H1 (cell line): ENCODE results near the gene SMPDL3B. TPM values are rescaled to one million over a fixed set of nuclear protein-coding genes. Genes with fewer than 3 reads are reported as not detected.

Experiments used
- CTCF ChIA-PET: fragments of 300-600 bp; sonication (Branson Sonifier 250); formaldehyde crosslinking; loops from one replicate; lab custom pipeline; 2021; ENCODE audit not compliant: partially characterized antibody; lab: Charles Lee
- POLR2A ChIA-PET: fragments of 300-600 bp; sonication (Branson Sonifier 250); formaldehyde crosslinking; loops from one replicate; lab custom pipeline; 2021; ENCODE audit warnings: inconsistent platforms; ENCODE audit not compliant: partially characterized antibody; lab: Charles Lee
- DNase-seq, 2 experiments: peaks; one replicate each; pipeline versions ENCODE4 v3.0.0 to v3.0.0-alpha.2; 2010 to 2022; ENCODE audit warnings: low spot score in 2 of 2, low read depth in 1 of 2, mixed read lengths in 1 of 2
- FAIRE-seq: peaks from 2 replicates; lab custom pipeline; 2011; peaks lifted over from hg19 to GRCh38; lab: Jason Lieb, UNC
- H2AFZ ChIP-seq: 2 replicates; pipeline ENCODE4 v1.8.1; 2012; ENCODE audit warnings: low read length, inconsistent platforms
- H2AK5ac ChIP-seq: 2 replicates; pipeline ENCODE4 v1.6.1; 2013; ENCODE audit warnings: low read depth, low read length
- H2BK120ac ChIP-seq: replicated peaks from 2 replicates; pipeline ENCODE3; 2013; ENCODE audit warnings: low read depth, low read length, inconsistent platforms
- H2BK12ac ChIP-seq: 2 replicates; pipeline ENCODE4 v1.6.1; 2013; ENCODE audit warnings: low read depth, low read length
- H2BK15ac ChIP-seq: 2 replicates; pipeline ENCODE4 v1.6.1; 2013; ENCODE audit warnings: low read length
- H2BK20ac ChIP-seq: 2 replicates; pipeline ENCODE4 v1.6.1; 2013; ENCODE audit warnings: low read length
- H2BK5ac ChIP-seq: 2 replicates; pipeline ENCODE4 v1.6.1; 2013; ENCODE audit warnings: low read depth, low read length
- H3K14ac ChIP-seq: 2 replicates; pipeline ENCODE4 v1.6.1; 2013; ENCODE audit warnings: inconsistent platforms; ENCODE audit not compliant: insufficient read length
- H3K18ac ChIP-seq: 2 replicates; pipeline ENCODE4 v1.6.1; 2013; ENCODE audit warnings: low read length; ENCODE audit errors: extremely low read depth
- H3K23ac ChIP-seq: 2 replicates; pipeline ENCODE4 v1.6.1; 2013; ENCODE audit warnings: inconsistent platforms; ENCODE audit not compliant: insufficient read length
- H3K23me2 ChIP-seq: 2 replicates; pipeline ENCODE4 v1.6.1; 2013; ENCODE audit warnings: low read depth, low read length
- H3K27ac ChIP-seq: 2 replicates; pipeline ENCODE4 v1.6.1; 2011; ENCODE audit warnings: low read depth, low read length, inconsistent platforms
- H3K27me3 ChIP-seq, 4 experiments: replicated peaks in 1 of 4; 1 replicate in 1 of 4; 2 replicates in 3 of 4; pipeline versions ENCODE4 v1.6.1 to v1.8.1; 2011 to 2013; ENCODE audit warnings: low read length in 3 of 4, mild to moderate bottlenecking in 3 of 4, inconsistent platforms in 2 of 4, mixed read lengths in 2 of 4, moderate library complexity in 1 of 4; ENCODE audit not compliant: control insufficient read depth in 3 of 4, insufficient read depth in 3 of 4; ENCODE audit errors: extremely low read depth in 1 of 4
- H3K36me3 ChIP-seq, 4 experiments: 2 replicates each; pipeline versions ENCODE4 v1.6.1 to v1.8.1; 2011 to 2013; ENCODE audit warnings: mild to moderate bottlenecking in 4 of 4, low read length in 3 of 4, moderate library complexity in 2 of 4, control low read depth in 1 of 4, inconsistent platforms in 1 of 4; ENCODE audit not compliant: insufficient read depth in 4 of 4, control insufficient read depth in 2 of 4
- H3K4ac ChIP-seq: replicated peaks from 2 replicates; pipeline ENCODE3; 2013; ENCODE audit warnings: low read length, low read depth, mixed read lengths, inconsistent platforms; ENCODE audit not compliant: insufficient read length
- H3K4me1 ChIP-seq, 4 experiments: replicated peaks in 1 of 4; 1 replicate in 1 of 4; 2 replicates in 3 of 4; pipeline versions ENCODE4 v1.6.1 to v1.8.1; 2011 to 2013; ENCODE audit warnings: low read length in 3 of 4, inconsistent platforms in 2 of 4, mixed read lengths in 1 of 4; ENCODE audit not compliant: insufficient read depth in 4 of 4, control insufficient read depth in 3 of 4
- H3K4me2 ChIP-seq, 2 experiments: 2 replicates each; pipeline versions ENCODE4 v1.6.1 to v1.8.1; 2011 to 2013; ENCODE audit warnings: low read depth in 2 of 2, low read length in 2 of 2, control low read depth in 1 of 2, inconsistent platforms in 1 of 2, mild to moderate bottlenecking in 1 of 2; ENCODE audit not compliant: insufficient read depth in 1 of 2
- H3K4me3 ChIP-seq, 4 experiments: fragments of 200-600, 300-600 bp in 1 of 4; sonication (generic), shearing (Covaris generic), sonication (Bioruptor Twin) in 1 of 4; 2 replicates each; pipeline versions ENCODE4 v1.5.1 to v1.8.1; 2011 to 2016; ENCODE audit warnings: low read length in 4 of 4, low read depth in 3 of 4, control low read depth in 2 of 4, inconsistent platforms in 2 of 4, mild to moderate bottlenecking in 2 of 4, mixed read lengths in 1 of 4, moderate library complexity in 1 of 4; ENCODE audit not compliant: insufficient read depth in 2 of 4; ENCODE audit errors: extremely low read depth in 1 of 4
- H3K56ac ChIP-seq: replicated peaks from 2 replicates; pipeline ENCODE3; 2013; ENCODE audit warnings: low read depth, mild to moderate bottlenecking, mixed read lengths, low read length, inconsistent platforms; ENCODE audit not compliant: insufficient read length
- H3K79me1 ChIP-seq: 2 replicates; pipeline ENCODE4 v1.6.1; 2013; ENCODE audit warnings: low read depth, low read length, control low read depth
- H3K79me2 ChIP-seq, 2 experiments: 2 replicates each; pipeline versions ENCODE4 v1.6.1 to v1.8.1; 2012 to 2013; ENCODE audit warnings: low read length in 2 of 2, mild to moderate bottlenecking in 2 of 2, inconsistent platforms in 1 of 2; ENCODE audit not compliant: insufficient read depth in 2 of 2, control insufficient read depth in 1 of 2
- H3K9ac ChIP-seq, 4 experiments: replicated peaks in 1 of 4; 1 replicate in 1 of 4; 2 replicates in 3 of 4; pipeline versions ENCODE4 v1.6.1 to v1.8.1; 2011 to 2013; ENCODE audit warnings: low read depth in 3 of 4, low read length in 3 of 4, control low read depth in 2 of 4, mild to moderate bottlenecking in 2 of 4, moderate library complexity in 2 of 4, inconsistent platforms in 1 of 4; ENCODE audit errors: extremely low read depth in 1 of 4
- H3K9me3 ChIP-seq, 2 experiments: 2 replicates each; pipeline versions ENCODE4 v1.6.1 to v1.8.1; 2012 to 2013; ENCODE audit warnings: mild to moderate bottlenecking in 2 of 2, moderate library complexity in 2 of 2, control low read depth in 1 of 2, inconsistent platforms in 1 of 2, low read depth in 1 of 2, low read length in 1 of 2, mixed read lengths in 1 of 2; ENCODE audit not compliant: insufficient read depth in 2 of 2
- H4K20me1 ChIP-seq, 2 experiments: replicated peaks in 1 of 2; 2 replicates each; pipeline versions ENCODE3 to v1.8.1; 2011 to 2013; ENCODE audit warnings: inconsistent platforms in 2 of 2, low read length in 2 of 2, mild to moderate bottlenecking in 1 of 2; ENCODE audit not compliant: insufficient read depth in 2 of 2, control insufficient read depth in 1 of 2
- H4K5ac ChIP-seq: 2 replicates; pipeline ENCODE4 v1.6.1; 2013; ENCODE audit warnings: low read length, low read depth, mixed read lengths, inconsistent platforms; ENCODE audit not compliant: insufficient read length
- H4K8ac ChIP-seq: 2 replicates; pipeline ENCODE4 v1.8.0; 2013; ENCODE audit warnings: mild to moderate bottlenecking, moderate library complexity, low read length, inconsistent platforms; ENCODE audit not compliant: insufficient read depth; ENCODE audit errors: extremely low read depth
- H4K91ac ChIP-seq: replicated peaks from 2 replicates; pipeline ENCODE3; 2013; ENCODE audit warnings: low read length, mixed read lengths, inconsistent platforms; ENCODE audit not compliant: insufficient read length
- HDAC2 ChIP-seq, 2 experiments: fragments of 300-600 bp in 1 of 2; sonication (generic) in 1 of 2; IDR thresholded peaks; 2 replicates each; pipeline ENCODE4 v1.6.1; 2011 to 2012; ENCODE audit warnings: low read depth in 2 of 2, low read length in 2 of 2, mild to moderate bottlenecking in 2 of 2, moderate library complexity in 2 of 2, borderline replicate concordance in 1 of 2, inconsistent platforms in 1 of 2
- KDM1A ChIP-seq: fragments of 200-600, 300-600 bp; sonication (generic); IDR thresholded peaks from 2 replicates; pipeline ENCODE4 v1.7.1; 2016; ENCODE audit warnings: mild to moderate bottlenecking, low read length, borderline replicate concordance
- ZNF274 ChIP-seq: IDR thresholded peaks from 2 replicates; pipeline ENCODE4 v1.7.0; 2012; ENCODE audit warnings: low read length, borderline replicate concordance; ENCODE audit errors: extremely low read depth
- WGBS, 2 experiments: shearing (Covaris generic) in 1 of 2; methylation state at CpG; one replicate each; pipeline versions ENCODE4 v1.1.6 to v1.1.7; 2013 to 2015; ENCODE audit warnings: low lambda C conversion rate in 2 of 2, mixed read lengths in 2 of 2, inconsistent platforms in 1 of 2, low coverage in 1 of 2, missing lambda C conversion rate in 1 of 2; ENCODE audit not compliant: insufficient replicate concordance in 2 of 2, insufficient coverage in 1 of 2, insufficient read length in 1 of 2; ENCODE audit errors: extremely low coverage in 1 of 2, missing lambda C conversion rate in 1 of 2; 5-methylcytosine and 5-hydroxymethylcytosine counted together
- polyA plus RNA-seq, 7 experiments: library from polyadenylated mRNA; depleted of rRNA in 3 of 7; stranded (reverse) in 5 of 7; unstranded in 2 of 7; fragments of >200 nt in 5 of 7; fragments of 200-250 nt in 2 of 7; gene quantifications; 1 replicate in 5 of 7; 2 replicates in 1 of 7; 4 replicates in 1 of 7; pipeline versions ENCODE4 v1.2.1 to v1.2.3, GENCODE V29; 2011 to 2013; ENCODE audit warnings: missing spikeins in 2 of 7, mixed read lengths in 2 of 7
- total RNA-seq: library from RNA; stranded (reverse); fragmentation: NEBNext Ultra II Directional; extraction: Animal tissue kit (Norgen Biotek cat#: 25700); gene quantifications from 2 replicates; pipeline ENCODE4 v1.2.1, GENCODE V29; 2021

The SMPDL3B gene
- total and polyA plus RNA-seq, 2 of the 8 experiments (the other 6 are each of a cell fraction or from before 2014, with no cell fraction given): 54.7 to 143 TPM

DNA sequence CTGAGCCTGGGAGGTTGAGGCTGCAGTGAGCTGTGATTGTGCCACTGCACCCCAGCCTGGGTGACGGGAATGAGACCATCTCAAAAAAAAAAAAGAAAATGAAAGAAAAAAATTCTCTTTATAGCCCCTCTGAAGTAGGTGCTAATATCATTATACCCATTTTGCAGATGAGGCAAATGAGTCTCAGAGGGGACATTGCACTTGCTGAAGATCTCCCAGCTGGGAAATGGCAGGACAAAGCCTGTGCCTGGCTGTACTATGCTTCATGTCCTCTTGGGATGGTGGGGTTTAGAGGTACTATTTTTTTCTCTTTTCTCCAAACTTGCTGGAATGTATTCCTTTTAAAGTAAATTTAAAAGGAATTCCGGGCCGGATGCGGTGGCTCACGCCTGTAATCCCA is 1.6 kb downstream of the SMPDL3B start:
- Histone ChIP-seq H3K4me3 (peak overlapping the region in 2 of 4 experiments; percentile 67 to 69; a peak in 5 of 8 replicates), H4K5ac (no peak overlapping the region), H3K18ac (no peak overlapping the region), H3K56ac (no peak overlapping the region), H3K9ac (no peak overlapping the region), H3K9me3 (no peaks in the 10 kb centered on the region), H2BK5ac (no peak overlapping the region; the same call in 1 of the 2 replicates), H3K4ac (no peak overlapping the region), H3K36me3 (peaks cover 0 to 4% (median under 1%) of the 10 kb centered on the region in 4 experiments; a peak in 3 of 8 replicates), H2BK120ac (no peak overlapping the region), H3K4me2 (peak overlapping the region; percentile 73 to 97), H4K91ac (no peak overlapping the region), H3K27ac (no peak overlapping the region), H3K23ac (no peak overlapping the region), H3K23me2 (peaks cover 11% of the 10 kb centered on the region), H2BK15ac (no peak overlapping the region), H3K4me1 (peaks cover 17 to 26% (median 23%) of the 10 kb centered on the region in 4 experiments), H3K79me2 (peaks cover 0 to 28% of the 10 kb centered on the region in 2 experiments; a peak in 3 of 4 replicates), H4K20me1 (peaks cover 0 to 3% of the 10 kb centered on the region in 2 experiments), H2BK12ac (no peak overlapping the region), H3K14ac (no peak overlapping the region), H3K27me3 (no peaks in the 10 kb centered on the region), H2AFZ (no peak overlapping the region), H2BK20ac (no peak overlapping the region), H3K79me1 (peaks cover 13% of the 10 kb centered on the region; the same call in 1 of the 2 replicates), H2AK5ac (0 out of 2 replicates have a peak overlapping the region, but pooled peaks have one; percentile 46), H4K8ac (no peak overlapping the region)
- POLR2A ChIA-PET: interaction anchor here (1.4 to 3.7 kb wide), 3 partner anchors 9 to 23 kb away, joined by 4 to 28 read pairs (median 13); partner anchors contain the start of gene XKR8
- DNase-seq (no peak), FAIRE-seq (no peak)
- no peak for TF ChIP-seq ZNF274
- TF ChIP-seq HDAC2 (IDR thresholded peaks at IDR 0.05; ENCODE audit: borderline replicate concordance in 1 of 2, low read depth in 2 of 2, low read length in 2 of 2): 0 out of 4 replicates have a peak, but pooled peaks of 1 of the 2 experiments have one; percentile 24
- TF ChIP-seq KDM1A: peak; percentile 81
- 81% methylated on average over 5 of the region's 5 CpGs; no CpG with 5 or more reads in 1 of the 2 experiments for WGBS, 2 experiments
- CTCF ChIA-PET: interaction anchor here (1.0 to 1.9 kb wide), 3 partner anchors 10 to 44 kb away, joined by 3 to 9 read pairs (median 3); no protein-coding TSS in a partner anchor
